Measurements from ENCODE around the gene LCLAT1.

Gene LCLAT1

DNA sequence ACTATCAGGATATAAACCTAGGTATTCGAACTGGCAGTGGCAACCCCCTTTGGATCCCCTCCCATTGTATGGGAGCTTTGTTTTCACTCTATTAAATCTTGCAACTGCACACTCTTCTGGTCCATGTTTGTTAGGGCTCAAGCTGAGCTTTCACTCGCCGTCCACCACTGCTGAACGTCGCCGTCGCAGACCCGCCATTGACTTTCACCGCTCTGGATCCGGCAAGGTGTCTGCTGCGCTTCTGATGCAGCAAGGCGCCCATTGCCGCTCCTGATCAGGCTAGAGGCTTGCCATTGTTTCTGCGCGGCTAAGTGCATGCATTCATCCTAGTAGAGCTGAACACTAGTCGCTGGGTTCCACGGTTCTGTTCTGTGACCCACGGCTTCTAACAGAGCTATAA lies 69.1 kb downstream of the LCLAT1 start:
- DNase-seq (ENCODE audit: low spot score) = no peak

DNA sequence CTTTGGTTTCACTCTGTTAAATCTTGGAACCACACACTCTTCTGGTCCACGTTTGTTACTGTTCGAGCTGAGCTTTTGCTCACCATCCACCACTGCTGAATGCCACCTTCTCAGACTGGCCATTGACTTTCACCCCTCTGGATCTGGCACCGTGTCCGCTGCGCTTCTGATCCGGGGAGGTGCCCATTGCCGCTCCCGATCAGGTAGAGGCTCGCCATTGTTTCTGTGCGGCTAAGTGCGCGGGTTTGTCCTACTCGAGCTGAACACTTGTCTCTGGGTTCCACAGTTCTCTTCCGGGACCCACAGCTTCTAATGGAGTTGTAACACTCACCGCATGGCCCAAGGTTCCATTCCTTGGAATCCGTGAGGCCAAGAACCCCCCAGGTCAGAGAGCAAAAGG lies 72.8 kb downstream of the LCLAT1 start:
- DNase-seq (ENCODE audit: low spot score) = no peak

- DNase-seq (ENCODE audit: low spot score) = no peak
Observed at GRCh38 chr2:30522421-30522820, 75.4 kb downstream of the LCLAT1 start.

- no peak for DNase-seq (ENCODE audit: low spot score)
Observed at GRCh38 chr2:30527411-30527810, 80.4 kb downstream of the LCLAT1 start.

- no peak for DNase-seq (ENCODE audit: low spot score)
Observed at GRCh38 chr2:30527859-30528258, 80.8 kb downstream of the LCLAT1 start.

GRCh38 chr2:30530346-30530745 lies 83.3 kb downstream of the LCLAT1 start:
- no peak for DNase-seq (ENCODE audit: low spot score)

GRCh38 chr2:30541680-30542079 lies 94.6 kb downstream of the LCLAT1 start:
- no peak for DNase-seq (ENCODE audit: low spot score)

DNA sequence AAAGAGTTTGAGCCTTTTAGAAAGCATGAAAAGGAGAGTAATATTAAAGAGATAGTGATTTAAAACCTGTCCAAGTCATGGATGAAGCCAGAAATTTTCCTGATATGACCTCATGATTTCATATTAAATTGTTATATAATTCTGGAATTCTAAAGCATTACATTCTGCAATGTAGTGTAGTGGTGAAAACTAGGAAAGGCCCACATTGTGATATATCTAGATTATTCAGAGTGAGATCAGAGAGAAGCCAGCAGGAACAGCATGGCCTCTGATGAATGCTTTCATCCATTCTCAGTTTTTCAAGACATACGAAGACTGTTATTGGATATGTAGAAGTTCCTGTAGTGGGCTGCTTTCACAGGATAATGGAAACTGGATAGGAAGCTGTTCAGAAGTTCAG lies 98.8 kb downstream of the LCLAT1 start:
- no peak for DNase-seq (ENCODE audit: low spot score)

GRCh38 chr2:30548386-30548785 lies 101.3 kb downstream of the LCLAT1 start:
- no peak for DNase-seq (ENCODE audit: low spot score)

DNA sequence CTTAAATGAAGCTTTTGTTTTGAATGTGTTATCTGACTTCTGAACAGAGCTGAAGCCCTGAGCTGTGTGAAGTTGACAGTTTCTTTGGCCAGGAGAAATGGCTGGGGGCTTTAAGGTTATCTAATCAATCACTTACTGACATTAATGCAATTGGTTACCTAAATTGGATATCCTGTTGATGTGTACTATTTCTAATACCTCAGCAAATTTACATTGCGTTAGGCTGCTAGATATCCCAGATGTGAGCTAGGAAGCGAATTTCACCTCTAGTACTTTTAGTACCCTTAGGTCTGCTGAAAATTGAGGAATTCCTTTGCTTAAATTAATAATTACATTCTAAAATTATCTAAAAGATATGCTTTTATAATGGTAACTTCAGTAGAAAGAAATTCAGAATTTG lies 102.0 kb downstream of the LCLAT1 start:
- DNase-seq (ENCODE audit: low spot score) = no peak

DNA sequence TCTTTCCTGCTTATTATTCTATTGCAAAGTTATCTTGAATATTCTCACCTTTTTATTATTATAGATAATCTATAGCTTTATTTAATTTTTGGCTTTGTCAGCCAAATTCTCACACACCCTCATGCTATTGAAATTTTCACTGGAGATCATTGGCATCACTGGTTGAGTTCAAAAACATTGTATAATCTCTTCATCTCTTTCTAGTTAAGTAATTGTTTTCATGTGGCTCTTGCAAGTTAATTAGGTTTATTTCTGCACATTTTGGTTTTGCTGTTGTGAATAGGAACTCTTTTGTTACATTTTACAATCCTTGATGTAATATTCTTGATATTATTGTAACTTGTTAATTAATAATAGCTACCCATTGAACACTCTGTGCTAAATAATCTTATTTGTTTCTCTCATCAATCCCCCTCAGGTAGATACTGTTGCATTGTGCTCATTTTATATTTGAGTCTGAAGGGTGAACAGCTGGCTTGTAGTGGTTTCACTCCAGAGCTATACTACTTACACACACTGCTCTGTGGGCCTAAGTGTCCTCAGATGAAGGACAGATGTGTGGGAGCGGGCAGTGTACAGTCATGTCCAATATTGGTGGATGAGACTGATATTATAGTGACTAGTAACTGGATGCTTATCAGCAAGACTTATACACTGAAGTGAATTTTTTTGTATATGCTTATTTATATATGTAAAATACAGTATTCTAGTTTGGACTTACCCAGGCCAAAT lies 112.7 kb downstream of the LCLAT1 start:
- DNase-seq (ENCODE audit: low spot score) = no peak

- DNase-seq (ENCODE audit: low spot score) = no peak
Observed at GRCh38 chr2:30561349-30561748, 114.3 kb downstream of the LCLAT1 start.

DNA sequence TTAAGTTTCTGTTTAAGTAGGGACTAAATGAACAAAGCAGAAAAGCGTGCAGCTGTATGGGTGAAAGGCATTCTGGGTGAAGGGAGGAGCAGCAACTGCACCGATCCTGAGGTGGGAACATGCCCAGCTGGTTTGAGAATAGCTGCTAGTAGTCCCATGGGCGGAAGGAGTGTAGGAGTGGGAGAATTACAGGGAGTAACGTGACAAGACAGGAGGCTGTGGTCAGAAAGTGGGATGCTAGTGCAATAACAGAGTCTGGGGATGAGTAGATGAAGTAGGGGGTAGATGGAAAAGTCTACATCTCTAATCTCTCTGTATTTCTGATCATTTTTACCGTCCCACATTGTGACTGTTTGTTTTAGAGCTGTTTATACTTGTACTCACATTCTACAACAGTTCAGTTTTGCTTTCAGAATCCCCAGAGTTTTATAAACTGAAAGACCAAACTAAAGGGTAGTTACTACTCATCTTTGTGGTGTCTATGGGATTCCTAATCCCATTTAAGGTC lies 118.9 kb downstream of the LCLAT1 start:
- DNase-seq (ENCODE audit: low spot score) = peak; percentile 70

GRCh38 chr2:30566631-30567030 lies 119.6 kb downstream of the LCLAT1 start:
- no peak for DNase-seq (ENCODE audit: low spot score)

DNA sequence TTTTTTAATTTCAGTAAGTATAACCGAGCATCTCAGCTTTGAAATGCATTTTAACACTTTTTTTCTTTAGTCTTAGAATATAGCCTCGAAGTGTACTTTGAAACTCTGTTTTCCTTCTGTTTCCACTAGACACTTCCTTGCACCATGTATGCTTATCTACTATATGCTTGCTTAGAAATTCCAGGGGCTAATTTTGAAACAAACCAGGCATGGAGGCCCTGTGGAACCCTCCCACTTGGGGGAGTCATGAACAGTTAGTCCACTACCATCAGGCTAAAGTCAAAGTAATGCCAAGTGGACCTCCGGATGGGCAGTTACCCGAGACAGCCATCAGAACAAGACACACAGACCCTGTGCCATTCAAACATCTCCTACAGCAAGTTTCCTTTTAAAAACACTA lies 120.3 kb downstream of the LCLAT1 start:
- DNase-seq (ENCODE audit: low spot score) = no peak

DNA sequence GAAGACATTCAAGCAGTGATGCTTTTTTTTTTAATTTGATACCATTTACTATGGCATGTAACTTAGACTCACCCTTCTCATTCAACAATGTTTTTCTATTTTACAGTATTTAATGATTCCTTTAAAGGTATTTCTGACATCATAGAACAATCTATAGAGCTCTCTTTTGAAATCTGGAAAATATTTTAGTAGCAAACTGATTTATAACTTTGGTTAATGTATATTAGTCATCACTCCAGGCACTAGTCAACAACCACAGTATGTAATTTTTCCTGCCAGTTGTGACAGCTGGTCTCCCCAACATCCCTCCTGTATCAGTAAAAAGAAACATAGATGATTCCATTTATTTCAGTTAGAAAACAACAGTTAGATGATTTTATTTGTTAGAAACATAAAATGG lies 122.9 kb downstream of the LCLAT1 start:
- DNase-seq (ENCODE audit: low spot score) = no peak

DNA sequence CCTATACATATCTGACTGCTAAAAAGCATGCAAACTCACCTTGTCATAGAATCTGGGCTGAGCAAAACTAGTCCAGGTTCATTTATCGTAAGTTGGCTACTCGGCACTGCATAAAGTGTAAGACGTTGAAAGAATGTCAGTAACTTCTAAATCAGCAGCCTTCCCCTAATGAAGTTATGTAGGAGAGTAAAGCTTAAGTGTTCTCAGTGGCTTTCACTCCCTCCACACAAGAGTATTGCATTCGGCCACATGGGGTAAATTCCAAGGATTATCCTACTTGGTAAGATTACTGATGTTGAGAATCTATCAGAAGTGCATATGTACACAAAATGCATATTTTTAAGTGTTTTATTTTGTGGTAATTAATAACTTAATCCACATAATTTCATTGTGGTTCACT lies 130.1 kb downstream of the LCLAT1 start:
- DNase-seq (ENCODE audit: low spot score) = no peak

GRCh38 chr2:30580391-30580790 lies 133.3 kb downstream of the LCLAT1 start:
- DNase-seq (ENCODE audit: low spot score) = no peak

GRCh38 chr2:30582521-30582920 lies 135.5 kb downstream of the LCLAT1 start:
- DNase-seq (ENCODE audit: low spot score) = no peak

DNA sequence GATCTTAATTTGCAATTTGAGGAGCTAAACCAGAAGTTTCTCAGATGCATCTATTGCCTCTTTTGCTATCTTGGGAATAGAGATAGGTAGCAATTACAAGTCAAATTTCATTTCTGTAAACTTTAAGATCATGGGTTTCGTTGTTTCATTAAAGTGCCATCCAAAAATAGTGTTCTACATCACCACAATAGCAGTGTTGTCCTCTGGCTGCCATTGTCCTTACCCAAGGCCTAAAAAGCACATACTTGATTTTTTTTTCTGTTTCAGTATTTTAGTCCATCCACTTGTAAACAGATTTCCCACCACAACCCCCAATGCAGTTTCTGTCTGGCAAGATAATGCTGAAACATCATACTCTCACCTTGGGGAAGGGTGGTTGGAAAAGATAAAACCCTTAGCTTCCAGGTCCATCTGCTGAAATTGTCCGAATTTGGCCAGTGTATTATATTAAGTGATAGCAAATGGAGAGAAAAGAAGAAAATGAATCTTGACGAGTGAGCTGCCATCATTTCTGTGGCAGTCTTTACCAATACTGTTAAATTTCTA lies 136.2 kb downstream of the LCLAT1 start:
- DNase-seq (ENCODE audit: low spot score) = no peak

DNA sequence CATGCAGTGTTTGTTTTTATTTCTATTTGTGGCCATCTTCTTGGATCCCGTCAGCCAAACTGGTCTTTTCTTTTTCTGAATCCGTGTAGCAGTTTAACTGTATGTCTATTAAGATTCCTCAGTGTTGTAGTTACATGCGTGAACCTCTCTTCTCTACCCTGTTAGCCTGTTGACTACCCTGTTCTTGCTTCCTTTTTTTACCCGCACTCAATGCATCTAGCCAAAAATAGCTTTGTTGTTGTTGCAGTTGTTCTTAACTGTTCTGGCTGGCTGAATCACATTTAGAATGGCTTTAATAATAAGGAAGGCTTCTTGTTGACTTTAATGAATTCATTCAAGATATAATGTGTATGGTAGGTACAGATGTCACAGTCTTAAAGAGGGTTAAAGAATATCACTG lies 137.1 kb downstream of the LCLAT1 start:
- DNase-seq (ENCODE audit: low spot score) = no peak

- DNase-seq (ENCODE audit: low spot score) = no peak
Observed at GRCh38 chr2:30588994-30589393, 141.9 kb downstream of the LCLAT1 start.

- DNase-seq (ENCODE audit: low spot score) = no peak
Observed at GRCh38 chr2:30590407-30590806, 143.4 kb downstream of the LCLAT1 start.

GRCh38 chr2:30591186-30591585 lies 144.1 kb downstream of the LCLAT1 start:
- DNase-seq (ENCODE audit: low spot score) = no peak

All from AG08396 (cell line).